ENCODE measurements around the gene RAPGEF4. TPM values are rescaled to one million over a fixed set of nuclear protein-coding genes. Genes with fewer than 3 reads are reported as not detected.

RAPGEF4 gene
- total RNA-seq, 1 experiment from 2014 or later, result not detected

- Mint-ChIP-seq H3K9me3 (ENCODE audit: unreplicated experiment) (peaks cover 13% of the 10 kb centered on the region), H3K4me1 (ENCODE audit: insufficient read depth, unreplicated experiment) (no peaks in the 10 kb centered on the region), H3K36me3 (ENCODE audit: insufficient read depth, unreplicated experiment) (no peaks in the 10 kb centered on the region), H3K4me3 (ENCODE audit: unreplicated experiment) (no peak overlapping the region), H3K27me3 (ENCODE audit: insufficient read depth, unreplicated experiment) (no peaks in the 10 kb centered on the region), H3K27ac (ENCODE audit: low read depth, unreplicated experiment) (no peak overlapping the region)
- ChIA-PET CTCF (interaction anchor here (0.5 to 7.9 kb wide), 47 partner anchors 8 to 1235 kb away, joined by 3 to 141 read pairs (median 4); no protein-coding TSS in a partner anchor), POLR2A (interaction anchor here (0.7 to 1.3 kb wide), 2 partner anchors 30 to 125 kb away, joined by 3 read pairs; no protein-coding TSS in a partner anchor)
- no TSS peak for BruUV-seq (replicated peaks)
- intact Hi-C loops (cut with micrococcal nuclease), result loop anchor here (1.0 to 10.0 kb wide), 5 partner anchors 58 to 590 kb away; no protein-coding TSS in a partner anchor
- peak; percentile 81 for TF ChIP-seq CTCF (IDR thresholded peaks at IDR 0.05; ENCODE audit: unreplicated experiment)
- DNase-seq (ENCODE audit: unreplicated experiment), result peak; percentile 56
Observed at GRCh38 chr2:172806493-172806892, 70.8 kb downstream of the RAPGEF4 start.

- ChIA-PET CTCF (interaction anchor here (0.5 to 7.9 kb wide), 42 partner anchors 9 to 1235 kb away, joined by 3 to 141 read pairs (median 4); no protein-coding TSS in a partner anchor), POLR2A (interaction anchor here (0.7 to 1.3 kb wide), 3 partner anchors 30 to 124 kb away, joined by 3 read pairs; no protein-coding TSS in a partner anchor)
- Mint-ChIP-seq H3K4me1 (ENCODE audit: insufficient read depth, unreplicated experiment) (no peaks in the 10 kb centered on the region), H3K9me3 (ENCODE audit: unreplicated experiment) (peaks cover 8% of the 10 kb centered on the region), H3K36me3 (ENCODE audit: insufficient read depth, unreplicated experiment) (no peaks in the 10 kb centered on the region), H3K4me3 (ENCODE audit: unreplicated experiment) (no peak overlapping the region), H3K27me3 (ENCODE audit: insufficient read depth, unreplicated experiment) (no peaks in the 10 kb centered on the region), H3K27ac (ENCODE audit: low read depth, unreplicated experiment) (no peak overlapping the region)
- TF ChIP-seq CTCF (IDR thresholded peaks at IDR 0.05; ENCODE audit: unreplicated experiment), result no peak
- intact Hi-C loops (cut with micrococcal nuclease), result loop anchor here (1.0 to 10.0 kb wide), 5 partner anchors 58 to 590 kb away; no protein-coding TSS in a partner anchor
- BruUV-seq (replicated peaks), result no TSS peak
- DNase-seq (ENCODE audit: unreplicated experiment), result no peak
Observed at GRCh38 chr2:172806996-172807395, 71.4 kb downstream of the RAPGEF4 start.

- DNase-seq (ENCODE audit: unreplicated experiment), result no peak
- Mint-ChIP-seq H3K27ac (ENCODE audit: low read depth, unreplicated experiment) (no peak overlapping the region), H3K27me3 (ENCODE audit: insufficient read depth, unreplicated experiment) (no peaks in the 10 kb centered on the region), H3K9me3 (ENCODE audit: unreplicated experiment) (no peaks in the 10 kb centered on the region), H3K36me3 (ENCODE audit: insufficient read depth, unreplicated experiment) (no peaks in the 10 kb centered on the region), H3K4me3 (ENCODE audit: unreplicated experiment) (no peak overlapping the region), H3K4me1 (ENCODE audit: insufficient read depth, unreplicated experiment) (no peaks in the 10 kb centered on the region)
- ChIA-PET CTCF (interaction anchor here (0.6 to 7.9 kb wide), 8 partner anchors 9 to 296 kb away, joined by 3 to 141 read pairs (median 4); no protein-coding TSS in a partner anchor), POLR2A (interaction anchor here (0.6 to 2.6 kb wide), 2 partner anchors 13 to 124 kb away, joined by 3 to 9 read pairs; no protein-coding TSS in a partner anchor)
- no TSS peak for BruUV-seq (replicated peaks)
- no peak for TF ChIP-seq CTCF (IDR thresholded peaks at IDR 0.05; ENCODE audit: unreplicated experiment)
- intact Hi-C loops (cut with micrococcal nuclease), result loop anchor here (10.0 kb wide), 1 partner anchor 407 kb away; no protein-coding TSS in a partner anchor
Observed at GRCh38 chr2:172808156-172808555, 72.5 kb downstream of the RAPGEF4 start.

- intact Hi-C loops (cut with micrococcal nuclease), result no loop called here
- Mint-ChIP-seq H3K4me1 (ENCODE audit: insufficient read depth, unreplicated experiment) (no peaks in the 10 kb centered on the region), H3K27ac (ENCODE audit: low read depth, unreplicated experiment) (no peak overlapping the region), H3K36me3 (ENCODE audit: insufficient read depth, unreplicated experiment) (no peaks in the 10 kb centered on the region), H3K9me3 (ENCODE audit: unreplicated experiment) (no peaks in the 10 kb centered on the region), H3K27me3 (ENCODE audit: insufficient read depth, unreplicated experiment) (no peaks in the 10 kb centered on the region), H3K4me3 (ENCODE audit: unreplicated experiment) (no peak overlapping the region)
- BruUV-seq (replicated peaks), result no TSS peak
- ChIA-PET CTCF (interaction anchor here (0.7 to 7.9 kb wide), 2 partner anchors 120 to 1674 kb away, joined by 4 to 141 read pairs; no protein-coding TSS in a partner anchor), POLR2A (no interaction called here)
- no peak for TF ChIP-seq CTCF (IDR thresholded peaks at IDR 0.05; ENCODE audit: unreplicated experiment)
- no peak for DNase-seq (ENCODE audit: unreplicated experiment)
Observed at GRCh38 chr2:172811027-172811426, 75.4 kb downstream of the RAPGEF4 start.

All from MCF 10A (cell line).